CD4-positive, alpha-beta memory T cell (primary cell): ENCODE results near the gene CCDC138. TPM values are rescaled to one million over a fixed set of nuclear protein-coding genes. Genes with fewer than 3 reads are reported as not detected.

Source experiments
- CTCF ChIA-PET: fragments of 350-600 bp; sonication (Branson Sonifier 250); formaldehyde crosslinking; loops from one replicate; lab custom pipeline; 2021; ENCODE audit warnings: inconsistent platforms; ENCODE audit not compliant: partially characterized antibody; lab: Charles Lee
- POLR2A ChIA-PET: fragments of 350-600 bp; sonication (Branson Sonifier 250); formaldehyde crosslinking; loops from one replicate; lab custom pipeline; 2021; ENCODE audit not compliant: partially characterized antibody; lab: Charles Lee
- DNase-seq, 5 donors: peaks; one replicate each; pipeline versions ENCODE4 v3.0.0 to v3.0.0-alpha.2; 2020 to 2022; ENCODE audit warnings: mixed read lengths in 1 of 5
- H3K27ac ChIP-seq: one replicate; pipeline ENCODE4 v1.7.0; 2013; ENCODE audit warnings: low read depth, low read length
- H3K27me3 ChIP-seq: 2 replicates; pipeline ENCODE4 v1.7.0; 2013; ENCODE audit warnings: mild to moderate bottlenecking, low read length, moderate library complexity; ENCODE audit not compliant: insufficient read depth
- H3K36me3 ChIP-seq: 2 replicates; pipeline ENCODE4 v1.7.0; 2013; ENCODE audit warnings: mild to moderate bottlenecking, low read length, moderate library complexity; ENCODE audit not compliant: insufficient read depth
- H3K4me1 ChIP-seq: 2 replicates; pipeline ENCODE4 v1.7.0; 2013; ENCODE audit warnings: mild to moderate bottlenecking, low read length, moderate library complexity; ENCODE audit not compliant: insufficient read depth
- H3K4me3 ChIP-seq, 2 donors: one replicate each; pipeline ENCODE4 v1.7.0; 2013; ENCODE audit warnings: low read length in 2 of 2, mild to moderate bottlenecking in 1 of 2
- H3K9me3 ChIP-seq, 2 donors: one replicate each; pipeline ENCODE4 v1.7.0; 2013; ENCODE audit warnings: low read length in 2 of 2, control low read depth in 1 of 2; ENCODE audit not compliant: control insufficient read depth in 1 of 2
- H3K27ac Mint-ChIP-seq, 7 donors: one replicate each; pipeline ENCODE4 v1.8.0; 2020 to 2021; ENCODE audit warnings: mixed read lengths in 7 of 7, mild to moderate bottlenecking in 6 of 7, inconsistent platforms in 3 of 7, moderate library complexity in 3 of 7
- H3K27me3 Mint-ChIP-seq, 2 donors: one replicate each; pipeline ENCODE4 v1.8.0; 2020 to 2021; ENCODE audit warnings: mixed read lengths in 2 of 2
- H3K36me3 Mint-ChIP-seq, 2 donors: one replicate each; pipeline ENCODE4 v1.8.0; 2020 to 2021; ENCODE audit warnings: mixed read lengths in 2 of 2, inconsistent platforms in 1 of 2, mild to moderate bottlenecking in 1 of 2
- H3K4me1 Mint-ChIP-seq, 4 donors: one replicate each; pipeline ENCODE4 v1.8.0; 2020 to 2021; ENCODE audit warnings: mixed read lengths in 4 of 4, mild to moderate bottlenecking in 1 of 4
- H3K4me3 Mint-ChIP-seq, 8 donors: one replicate each; pipeline ENCODE4 v1.8.0; 2020 to 2021; ENCODE audit warnings: mixed read lengths in 8 of 8, mild to moderate bottlenecking in 7 of 8, moderate library complexity in 6 of 8, inconsistent platforms in 3 of 8
- H3K9me3 Mint-ChIP-seq, 8 donors: one replicate each; pipeline ENCODE4 v1.8.0; 2020 to 2021; ENCODE audit warnings: mixed read lengths in 8 of 8, mild to moderate bottlenecking in 5 of 8, inconsistent platforms in 3 of 8, moderate library complexity in 1 of 8
- intact Hi-C: fragments of 100-400 bp; cut with micrococcal nuclease; formaldehyde crosslinking; loops from one replicate; pipeline ENCODE4 v1.15.1; 2023
- polyA plus RNA-seq, 2 donors: library from polyadenylated mRNA; unstranded; fragments of 300-500 nt; fragmentation: Illumina TruSeq; gene quantifications; one replicate each; pipeline ENCODE4 v1.2.3, GENCODE V29; 2021
- total RNA-seq, 2 experiments: library from RNA; stranded (reverse); gene quantifications; one replicate each; pipeline ENCODE4 v1.2.3, GENCODE V29; 2021

CCDC138 gene
- total and polyA plus RNA-seq, 4 experiments from 2014 or later: 2.6 to 4.9 (median 4.5) TPM

DNA sequence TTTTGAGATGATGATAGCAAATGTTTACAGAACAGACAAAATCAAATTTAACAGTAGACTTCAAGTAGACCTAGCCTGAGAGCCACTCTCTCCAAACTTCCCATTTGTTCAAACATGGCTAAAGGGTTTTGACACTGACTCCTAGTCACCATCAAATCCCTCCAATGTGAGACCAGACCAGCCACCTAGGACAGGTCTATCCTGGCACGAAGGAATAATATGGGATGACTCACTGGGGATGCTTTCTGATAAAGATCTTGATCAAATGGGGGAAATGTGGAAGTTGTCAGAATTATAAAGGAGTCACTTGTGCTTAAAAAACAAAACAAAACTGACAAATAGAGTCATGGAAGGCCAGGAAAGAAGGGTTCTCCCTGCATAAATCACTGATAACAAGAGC lies 106.7 kb downstream of the CCDC138 start:
- Mint-ChIP-seq H3K4me3 (no peak overlapping the region), H3K27me3 (peaks cover 0 to 1% of the 10 kb centered on the region in 2 donors), H3K27ac (no peak overlapping the region), H3K4me1 (no peaks in the 10 kb centered on the region), H3K36me3 (peaks cover 19 to 52% of the 10 kb centered on the region in 2 donors), H3K9me3 (peaks cover 11 to 41% (median 31%) of the 10 kb centered on the region in 8 donors)
- intact Hi-C loops: no loop called here
- Histone ChIP-seq H3K27ac (no peak overlapping the region), H3K27me3 (no peaks in the 10 kb centered on the region), H3K4me1 (no peaks in the 10 kb centered on the region), H3K9me3 (peaks cover 0 to 3% of the 10 kb centered on the region in 2 donors), H3K36me3 (no peaks in the 10 kb centered on the region), H3K4me3 (no peak overlapping the region)
- DNase-seq: no peak
- ChIA-PET POLR2A (no interaction called here), CTCF (no interaction called here)

DNA sequence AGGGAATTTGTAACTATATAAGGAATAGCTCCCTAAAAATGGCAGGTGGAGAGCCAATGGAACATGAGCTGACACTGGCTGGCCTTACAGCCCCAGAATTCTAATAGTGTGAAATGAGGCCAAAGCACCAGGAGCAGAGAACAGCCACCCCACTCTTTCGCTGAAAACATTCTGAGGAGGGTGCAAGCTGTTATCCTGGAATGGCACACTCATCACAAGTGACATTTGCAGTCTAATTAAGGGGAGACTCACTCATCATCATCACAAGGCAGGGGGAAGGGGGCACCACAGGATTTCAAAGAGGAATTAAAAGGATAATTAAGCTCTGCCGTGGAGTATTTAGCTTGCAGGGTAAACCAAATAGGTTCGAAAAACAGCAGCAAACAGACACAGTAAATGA lies 108.2 kb downstream of the CCDC138 start:
- Histone ChIP-seq H3K27ac (no peak overlapping the region), H3K27me3 (no peaks in the 10 kb centered on the region), H3K4me3 (no peak overlapping the region), H3K36me3 (no peaks in the 10 kb centered on the region), H3K9me3 (peaks cover 0 to 3% of the 10 kb centered on the region in 2 donors), H3K4me1 (no peaks in the 10 kb centered on the region)
- H3K27ac Mint-ChIP-seq: no peak overlapping the region
- H3K9me3 Mint-ChIP-seq: peaks cover 7 to 35% (median 22%) of the 10 kb centered on the region in 8 donors
- peaks cover 2 to 3% of the 10 kb centered on the region in 2 donors for H3K27me3 Mint-ChIP-seq
- peaks cover 22 to 63% of the 10 kb centered on the region in 2 donors for H3K36me3 Mint-ChIP-seq
- ChIA-PET POLR2A (no interaction called here), CTCF (interaction anchor here (1.0 to 1.2 kb wide), 2 partner anchors 21 to 33 kb away, joined by 3 read pairs; no protein-coding TSS in a partner anchor)
- no peak overlapping the region for H3K4me3 Mint-ChIP-seq
- H3K4me1 Mint-ChIP-seq: no peaks in the 10 kb centered on the region
- DNase-seq: no peak
- intact Hi-C loops: no loop called here

GRCh38 chr2:108895188-108895587 lies 108.6 kb downstream of the CCDC138 start:
- Histone ChIP-seq H3K9me3 (peaks cover 0 to 3% of the 10 kb centered on the region in 2 donors), H3K27ac (no peak overlapping the region), H3K36me3 (no peaks in the 10 kb centered on the region), H3K4me1 (no peaks in the 10 kb centered on the region), H3K4me3 (no peak overlapping the region), H3K27me3 (no peaks in the 10 kb centered on the region)
- Mint-ChIP-seq H3K4me1 (no peaks in the 10 kb centered on the region), H3K27ac (no peak overlapping the region), H3K9me3 (peaks cover 6 to 34% (median 21%) of the 10 kb centered on the region in 8 donors), H3K36me3 (peaks cover 20 to 66% of the 10 kb centered on the region in 2 donors), H3K27me3 (peaks cover 2 to 3% of the 10 kb centered on the region in 2 donors), H3K4me3 (no peak overlapping the region)
- no peak for DNase-seq
- intact Hi-C loops: no loop called here
- CTCF ChIA-PET: interaction anchor here (1.2 kb wide), 1 partner anchor 21 kb away, joined by 3 read pairs; no protein-coding TSS in a partner anchor
- POLR2A ChIA-PET: no interaction called here

GRCh38 chr2:108896741-108897140 lies 110.2 kb downstream of the CCDC138 start:
- Mint-ChIP-seq H3K36me3 (peaks cover 19 to 71% of the 10 kb centered on the region in 2 donors), H3K4me3 (no peak overlapping the region), H3K27me3 (peaks cover 2 to 3% of the 10 kb centered on the region in 2 donors), H3K9me3 (peaks cover 3 to 29% (median 16%) of the 10 kb centered on the region in 8 donors), H3K27ac (no peak overlapping the region), H3K4me1 (peaks cover 0 to 2% (median 0%) of the 10 kb centered on the region in 4 donors)
- no peak for DNase-seq
- H3K27me3 ChIP-seq: no peaks in the 10 kb centered on the region
- H3K36me3 ChIP-seq: no peaks in the 10 kb centered on the region
- H3K27ac ChIP-seq: no peak overlapping the region
- intact Hi-C loops: no loop called here
- no peaks in the 10 kb centered on the region for H3K4me1 ChIP-seq
- CTCF ChIA-PET: no interaction called here
- POLR2A ChIA-PET: no interaction called here
- H3K9me3 ChIP-seq: no peaks in the 10 kb centered on the region
- H3K4me3 ChIP-seq: no peak overlapping the region

DNA sequence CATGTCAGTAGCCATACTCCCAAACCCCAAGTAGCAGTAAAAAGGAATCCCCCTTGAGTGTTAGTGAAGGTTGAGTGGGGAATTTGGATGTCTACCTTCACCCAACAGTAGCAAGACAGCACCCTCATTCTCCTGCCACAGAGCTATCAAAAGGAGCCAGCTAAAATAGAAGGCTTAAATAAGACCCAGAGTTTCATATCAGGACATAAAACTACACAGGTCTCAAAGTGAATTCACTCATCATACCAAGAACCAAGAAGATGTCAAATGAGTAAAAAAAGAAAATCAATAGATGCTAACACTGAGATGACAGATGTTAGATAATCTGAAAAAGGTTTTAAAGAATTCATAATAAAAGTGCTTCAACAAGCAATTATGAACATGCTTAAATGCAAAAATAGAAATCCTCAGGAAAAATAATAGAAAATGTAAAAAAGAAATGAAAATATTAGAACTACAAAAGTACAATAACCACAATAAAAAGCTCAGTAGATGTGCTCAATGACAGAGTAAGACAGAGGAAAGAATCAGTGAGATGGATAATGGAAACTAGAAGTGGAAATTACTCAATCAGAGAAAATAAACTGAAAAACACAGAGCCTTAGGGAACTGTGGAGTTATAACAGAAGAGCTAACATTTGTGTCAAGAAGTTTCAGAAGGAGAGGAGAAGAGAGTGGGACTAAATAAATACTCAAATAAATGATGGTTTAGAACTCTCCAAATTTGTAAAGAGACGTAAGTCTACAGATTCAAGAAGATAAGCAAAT lies 111.9 kb downstream of the CCDC138 start:
- H3K4me3 Mint-ChIP-seq: no peak overlapping the region
- no peak overlapping the region for H3K4me3 ChIP-seq
- H3K9me3 ChIP-seq: no peaks in the 10 kb centered on the region
- H3K4me1 Mint-ChIP-seq: peaks cover 0 to 2% (median 0%) of the 10 kb centered on the region in 4 donors
- peaks cover 19 to 68% of the 10 kb centered on the region in 2 donors for H3K36me3 Mint-ChIP-seq
- intact Hi-C loops: no loop called here
- H3K4me1 ChIP-seq: no peaks in the 10 kb centered on the region
- POLR2A ChIA-PET: no interaction called here
- H3K27ac ChIP-seq: no peak overlapping the region
- H3K27me3 ChIP-seq: no peaks in the 10 kb centered on the region
- no peaks in the 10 kb centered on the region for H3K36me3 ChIP-seq
- no peak for DNase-seq
- peaks cover 2 to 5% of the 10 kb centered on the region in 2 donors for H3K27me3 Mint-ChIP-seq
- H3K9me3 Mint-ChIP-seq: peaks cover 0 to 26% (median 13%) of the 10 kb centered on the region in 8 donors
- H3K27ac Mint-ChIP-seq: no peak overlapping the region
- CTCF ChIA-PET: interaction anchor here (0.6 kb wide), 1 partner anchor 156 kb away, joined by 3 read pairs; no protein-coding TSS in a partner anchor

GRCh38 chr2:108904680-108905079 lies 118.1 kb downstream of the CCDC138 start:
- ChIA-PET POLR2A (no interaction called here), CTCF (no interaction called here)
- Mint-ChIP-seq H3K27me3 (peaks cover 0 to 2% of the 10 kb centered on the region in 2 donors), H3K4me3 (peak overlapping the region in 1 of 8 donors; percentile 1), H3K36me3 (peaks cover 7 to 29% of the 10 kb centered on the region in 2 donors), H3K9me3 (peaks cover 0 to 15% (median 10%) of the 10 kb centered on the region in 8 donors), H3K4me1 (peaks cover 0 to 2% (median 0%) of the 10 kb centered on the region in 4 donors), H3K27ac (no peak overlapping the region)
- Histone ChIP-seq H3K36me3 (no peaks in the 10 kb centered on the region), H3K27me3 (no peaks in the 10 kb centered on the region), H3K4me1 (no peaks in the 10 kb centered on the region), H3K9me3 (no peaks in the 10 kb centered on the region), H3K4me3 (no peak overlapping the region), H3K27ac (no peak overlapping the region)
- no peak for DNase-seq
- intact Hi-C loops: no loop called here

DNA sequence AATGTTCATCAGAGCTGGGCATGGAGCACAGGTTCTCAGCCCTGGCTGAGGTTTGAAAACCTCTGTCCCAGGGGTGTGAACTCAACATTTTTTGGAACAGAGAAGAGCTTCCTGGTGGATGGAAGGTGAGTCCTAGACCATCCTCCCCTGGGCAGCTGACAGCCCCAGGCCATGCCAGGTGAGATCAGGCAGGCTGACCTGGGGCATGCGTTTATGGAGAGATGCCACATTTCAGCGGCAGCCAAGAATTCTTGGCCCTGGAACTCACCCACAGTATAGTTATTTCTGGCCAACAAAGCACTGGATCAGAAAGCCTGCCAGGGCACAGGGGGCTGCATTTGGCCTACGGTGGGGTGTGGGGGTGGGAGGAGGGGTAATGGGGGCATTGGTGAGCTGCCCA lies 118.6 kb downstream of the CCDC138 start:
- peaks cover 0 to 2% (median 0%) of the 10 kb centered on the region in 4 donors for H3K4me1 Mint-ChIP-seq
- ChIA-PET CTCF (no interaction called here), POLR2A (no interaction called here)
- peaks cover 7 to 26% of the 10 kb centered on the region in 2 donors for H3K36me3 Mint-ChIP-seq
- H3K27ac Mint-ChIP-seq: no peak overlapping the region
- H3K9me3 ChIP-seq: no peaks in the 10 kb centered on the region
- peak overlapping the region in 1 of 8 donors; percentile 1 for H3K4me3 Mint-ChIP-seq
- no peaks in the 10 kb centered on the region for H3K36me3 ChIP-seq
- DNase-seq: no peak
- no peaks in the 10 kb centered on the region for H3K4me1 ChIP-seq
- H3K27ac ChIP-seq: no peak overlapping the region
- peaks cover 0 to 14% (median 7%) of the 10 kb centered on the region in 8 donors for H3K9me3 Mint-ChIP-seq
- intact Hi-C loops: no loop called here
- no peak overlapping the region for H3K4me3 ChIP-seq
- no peaks in the 10 kb centered on the region for H3K27me3 ChIP-seq
- H3K27me3 Mint-ChIP-seq: peaks cover 0 to 2% of the 10 kb centered on the region in 2 donors
